SH-SY5Y (cell line): Measurements from ENCODE around the gene SOX30.

Source experiments
- GATA2 ChIP-seq: IDR thresholded peaks from 2 replicates; pipeline ENCODE4 v1.6.1; 2011; ENCODE audit warnings: mild to moderate bottlenecking, low read depth, low read length
- GATA3 ChIP-seq: IDR thresholded peaks from 2 replicates; pipeline ENCODE4 v1.6.1; 2011; ENCODE audit warnings: low read depth, mild to moderate bottlenecking, low read length, moderate library complexity

DNA sequence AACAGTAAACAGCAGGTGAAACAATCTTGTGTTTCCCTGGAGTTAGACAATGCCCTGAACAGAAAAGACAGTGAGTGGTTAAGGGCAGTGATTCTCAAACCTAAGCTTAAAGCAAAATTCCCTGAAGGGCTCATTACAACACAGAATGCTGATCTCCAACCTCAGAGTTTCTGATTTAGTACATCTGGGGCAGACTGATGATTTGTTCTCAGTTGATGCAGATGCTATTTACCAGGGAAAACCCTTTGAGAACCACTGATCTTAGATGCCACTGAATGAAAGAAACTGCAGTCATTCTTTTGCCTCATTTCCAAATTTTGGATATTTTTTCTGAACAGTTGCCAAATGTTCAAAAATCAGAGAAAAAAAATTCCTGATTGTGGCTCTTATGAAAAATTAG, 58.0 kb downstream of the SOX30 start:
- no peak for TF ChIP-seq GATA3
- TF ChIP-seq GATA2, result no peak
